H9 (cell line): ENCODE results near the gene SMC5. TPM values are rescaled to one million over a fixed set of nuclear protein-coding genes. Genes with fewer than 3 reads are reported as not detected.

Experiments
- DNase-seq: peaks from one replicate; pipeline ENCODE4 v3.0.0-alpha.2; 2017
- H2AFZ ChIP-seq: one replicate; pipeline ENCODE4 v1.6.1; 2013; ENCODE audit warnings: mild to moderate bottlenecking, low read length, control low read depth, moderate library complexity
- H2AK5ac ChIP-seq: 2 replicates; pipeline ENCODE4 v1.6.1; 2013; ENCODE audit warnings: low read length, control low read depth, mixed read lengths; ENCODE audit not compliant: insufficient read length
- H2BK120ac ChIP-seq: one replicate; pipeline ENCODE4 v1.6.1; 2013; ENCODE audit warnings: low read depth, mild to moderate bottlenecking, low read length, control low read depth, inconsistent platforms; ENCODE audit not compliant: poor library complexity, severe bottlenecking
- H2BK12ac ChIP-seq: 2 replicates; pipeline ENCODE4 v1.6.1; 2013; ENCODE audit warnings: low read length, control low read depth, mixed read lengths, low read depth; ENCODE audit not compliant: insufficient read length
- H2BK15ac ChIP-seq: 2 replicates; pipeline ENCODE4 v1.6.1; 2013; ENCODE audit warnings: low read depth, low read length, control low read depth
- H2BK20ac ChIP-seq: one replicate; pipeline ENCODE4 v1.6.1; 2013; ENCODE audit warnings: low read depth, mild to moderate bottlenecking, low read length, control low read depth, inconsistent platforms; ENCODE audit not compliant: poor library complexity, severe bottlenecking
- H2BK5ac ChIP-seq: 2 replicates; pipeline ENCODE4 v1.6.1; 2013; ENCODE audit warnings: low read length, control low read depth, mixed read lengths; ENCODE audit not compliant: insufficient read length
- H3K14ac ChIP-seq: 2 replicates; pipeline ENCODE4 v1.6.1; 2013; ENCODE audit warnings: low read length, control low read depth; ENCODE audit not compliant: insufficient read depth
- H3K18ac ChIP-seq: 2 replicates; pipeline ENCODE4 v1.6.1; 2013; ENCODE audit warnings: low read depth, mild to moderate bottlenecking, mixed read lengths, low read length, control low read depth; ENCODE audit not compliant: insufficient read length
- H3K23ac ChIP-seq: 2 replicates; pipeline ENCODE4 v1.6.1; 2013; ENCODE audit warnings: low read length, control low read depth, mixed read lengths, low read depth; ENCODE audit not compliant: insufficient read length
- H3K23me2 ChIP-seq: 2 replicates; pipeline ENCODE4 v1.6.1; 2013; ENCODE audit warnings: low read depth, mild to moderate bottlenecking, mixed read lengths, low read length, control low read depth; ENCODE audit not compliant: insufficient read length, poor library complexity, severe bottlenecking
- H3K27ac ChIP-seq: 2 replicates; pipeline ENCODE4 v1.5.1; 2013; ENCODE audit warnings: low read length, control low read depth, mixed read lengths, low read depth; ENCODE audit not compliant: insufficient read length
- H3K27me3 ChIP-seq: 2 replicates; pipeline ENCODE4 v1.6.1; 2013; ENCODE audit warnings: low read length, control low read depth, inconsistent platforms; ENCODE audit not compliant: insufficient read depth
- H3K4ac ChIP-seq: 2 replicates; pipeline ENCODE4 v1.6.1; 2013; ENCODE audit warnings: low read depth, mild to moderate bottlenecking, control low read depth, inconsistent platforms, low read length, moderate library complexity
- H3K4me1 ChIP-seq: 2 replicates; pipeline ENCODE4 v1.6.1; 2013; ENCODE audit warnings: low read length, control low read depth, inconsistent platforms; ENCODE audit not compliant: insufficient read depth
- H3K4me2 ChIP-seq: 2 replicates; pipeline ENCODE4 v1.6.1; 2013; ENCODE audit warnings: low read length, control low read depth, mixed read lengths; ENCODE audit not compliant: insufficient read length, insufficient read depth
- H3K56ac ChIP-seq: 2 replicates; pipeline ENCODE4 v1.6.1; 2013; ENCODE audit warnings: low read depth, mild to moderate bottlenecking, mixed read lengths, low read length, control low read depth; ENCODE audit not compliant: insufficient read length
- H3K79me1 ChIP-seq: 2 replicates; pipeline ENCODE4 v1.6.1; 2013; ENCODE audit warnings: low read depth, mild to moderate bottlenecking, moderate library complexity, low read length, control low read depth, inconsistent platforms; ENCODE audit not compliant: insufficient read depth, poor library complexity, severe bottlenecking
- H3K79me2 ChIP-seq: 2 replicates; pipeline ENCODE4 v1.6.1; 2013; ENCODE audit warnings: low read length, control low read depth, inconsistent platforms; ENCODE audit not compliant: insufficient read depth
- H3K9ac ChIP-seq: 2 replicates; pipeline ENCODE4 v1.6.1; 2013; ENCODE audit warnings: low read length, control low read depth, mixed read lengths; ENCODE audit not compliant: insufficient read length; ENCODE audit errors: extremely low read depth
- H3K9me3 ChIP-seq: one replicate; pipeline ENCODE4 v1.6.1; 2013; ENCODE audit warnings: low read depth, low read length, inconsistent platforms; ENCODE audit not compliant: control insufficient read depth
- H3T11ph ChIP-seq: one replicate; pipeline ENCODE4 v1.6.1; 2013; ENCODE audit warnings: mild to moderate bottlenecking, low read length, control low read depth, inconsistent platforms
- H4K20me1 ChIP-seq: one replicate; pipeline ENCODE4 v1.6.1; 2013; ENCODE audit not compliant: control insufficient read depth, insufficient read length, insufficient read depth
- H4K5ac ChIP-seq: 2 replicates; pipeline ENCODE4 v1.6.1; 2013; ENCODE audit warnings: low read depth, mild to moderate bottlenecking, mixed read lengths, low read length, control low read depth; ENCODE audit not compliant: insufficient read length
- H4K8ac ChIP-seq: replicated peaks from 2 replicates; pipeline ENCODE4 v1.6.1; 2013; ENCODE audit warnings: low read length, control low read depth, mixed read lengths, low read depth; ENCODE audit not compliant: insufficient read length
- H4K91ac ChIP-seq: 2 replicates; pipeline ENCODE4 v1.6.1; 2013; ENCODE audit warnings: low read depth, mild to moderate bottlenecking, moderate library complexity, mixed read lengths, low read length, control low read depth; ENCODE audit not compliant: insufficient read length
- H3K27ac Mint-ChIP-seq, 3 experiments: 2 replicates in 2 of 3; 3 replicates in 1 of 3; pipeline ENCODE4 v1.8.0; 2020 to 2021; ENCODE audit warnings: mixed read lengths in 3 of 3, mild to moderate bottlenecking in 1 of 3, moderate library complexity in 1 of 3
- H3K27me3 Mint-ChIP-seq: 2 replicates; pipeline ENCODE4 v1.8.0; 2021; ENCODE audit warnings: low read depth, mild to moderate bottlenecking, moderate library complexity, mixed read lengths
- H3K36me3 Mint-ChIP-seq, 3 experiments: 2 replicates in 2 of 3; 3 replicates in 1 of 3; pipeline ENCODE4 v1.8.0; 2020 to 2021; ENCODE audit warnings: low read depth in 3 of 3, mixed read lengths in 3 of 3; ENCODE audit not compliant: insufficient read depth in 1 of 3
- H3K4me1 Mint-ChIP-seq, 2 experiments: 2 replicates each; pipeline ENCODE4 v1.8.0; 2020; ENCODE audit warnings: mixed read lengths in 2 of 2
- H3K4me3 Mint-ChIP-seq, 2 experiments: 2 replicates in 1 of 2; 3 replicates in 1 of 2; pipeline ENCODE4 v1.8.0; 2020 to 2021; ENCODE audit warnings: mild to moderate bottlenecking in 2 of 2, mixed read lengths in 2 of 2, moderate library complexity in 1 of 2
- H3K9me3 Mint-ChIP-seq, 2 experiments: 2 replicates in 1 of 2; 3 replicates in 1 of 2; pipeline ENCODE4 v1.8.0; 2020; ENCODE audit warnings: mild to moderate bottlenecking in 2 of 2, mixed read lengths in 2 of 2, moderate library complexity in 1 of 2
- CTCF ChIP-seq: fragments of 200-600 bp; sonication (generic); conservative IDR thresholded peaks from 3 replicates; pipeline ENCODE4 v1.8.0; 2021; ENCODE audit warnings: antibody characterized with exemption, mild to moderate bottlenecking
- WGBS: extraction: QIAGEN DNeasy Blood & Tissue Kit; methylation state at CpG from one replicate; pipeline ENCODE4 v1.1.7; 2013; ENCODE audit warnings: missing lambda C conversion rate, low lambda C conversion rate, mixed read lengths; ENCODE audit not compliant: insufficient read length; ENCODE audit errors: extremely low coverage; 5-methylcytosine and 5-hydroxymethylcytosine counted together
- total RNA-seq: library from RNA; stranded (reverse); gene quantifications from 2 replicates; pipeline ENCODE4 v1.2.1, GENCODE V29; 2021

The SMC5 gene
- total RNA-seq, 1 experiment from 2014 or later: 29.6 TPM

GRCh38 chr9:70352356-70352755, 93.6 kb downstream of the SMC5 start:
- H4K20me1 ChIP-seq: no peaks in the 10 kb centered on the region
- WGBS: no CpG with 5 or more reads among the region's 1 CpG
- H3K4ac ChIP-seq: no peak overlapping the region
- H3K23me2 ChIP-seq: no peaks in the 10 kb centered on the region
- no peak for DNase-seq
- no peak overlapping the region for H3T11ph ChIP-seq
- no peak overlapping the region for H4K8ac ChIP-seq
- no peak overlapping the region for H3K23ac ChIP-seq
- no peak overlapping the region for H3K27ac Mint-ChIP-seq
- no peak overlapping the region for H4K5ac ChIP-seq
- H2BK12ac ChIP-seq: no peak overlapping the region
- no peak overlapping the region for H2BK20ac ChIP-seq
- no peak overlapping the region for H3K4me3 Mint-ChIP-seq
- H3K4me1 ChIP-seq: no peaks in the 10 kb centered on the region
- no peak overlapping the region for H4K91ac ChIP-seq
- no peaks in the 10 kb centered on the region for H3K9me3 Mint-ChIP-seq
- H3K27me3 ChIP-seq: no peaks in the 10 kb centered on the region
- no peak overlapping the region for H3K27ac ChIP-seq
- H2BK120ac ChIP-seq: no peak overlapping the region
- H3K56ac ChIP-seq: no peak overlapping the region
- H3K9me3 ChIP-seq: no peaks in the 10 kb centered on the region
- no peaks in the 10 kb centered on the region for H3K79me1 ChIP-seq
- H3K27me3 Mint-ChIP-seq: no peaks in the 10 kb centered on the region
- H2AK5ac ChIP-seq: no peak overlapping the region
- no peak overlapping the region for H2BK5ac ChIP-seq
- no peaks in the 10 kb centered on the region for H3K79me2 ChIP-seq
- H2BK15ac ChIP-seq: no peak overlapping the region
- H3K18ac ChIP-seq: no peak overlapping the region
- H3K4me1 Mint-ChIP-seq: no peaks in the 10 kb centered on the region
- no peak overlapping the region for H3K9ac ChIP-seq
- no peak overlapping the region for H2AFZ ChIP-seq
- TF ChIP-seq CTCF: no peak
- H3K36me3 Mint-ChIP-seq: peaks cover 5 to 48% (median 21%) of the 10 kb centered on the region in 3 experiments; a peak in 6 of 7 replicates
- no peak overlapping the region for H3K14ac ChIP-seq
- no peak overlapping the region for H3K4me2 ChIP-seq
